Small intestine (tissue), 7 donors: Measurements from ENCODE around the gene PKP4. TPM values are rescaled to one million over a fixed set of nuclear protein-coding genes. Genes with fewer than 3 reads are reported as not detected.
"Not testable (repeated sequence)": the region's sequence is repeated elsewhere in the genome, so short reads cannot be mapped to it uniquely, and the experiment has no call there.

Source experiments
- DNase-seq, 2 donors: peaks; one replicate each; pipeline versions ENCODE4 v3.0.0 to v3.0.0-alpha.2; 2013
- FAIRE-seq: peaks from 2 replicates; lab custom pipeline; 2012; peaks lifted over from hg19 to GRCh38; lab: Jason Lieb, UNC
- H3K27ac ChIP-seq, 3 donors: one replicate each; pipeline ENCODE4 v1.5.1; 2013; ENCODE audit warnings: low read length in 2 of 3, mild to moderate bottlenecking in 2 of 3, control low read depth in 1 of 3, inconsistent platforms in 1 of 3, low read depth in 1 of 3, moderate library complexity in 1 of 3
- H3K27me3 ChIP-seq, 3 donors: one replicate each; pipeline ENCODE4 v1.6.1; 2013; ENCODE audit warnings: low read length in 3 of 3, inconsistent platforms in 1 of 3; ENCODE audit not compliant: control insufficient read depth in 3 of 3, insufficient read depth in 3 of 3
- H3K36me3 ChIP-seq, 3 donors: one replicate each; pipeline ENCODE4 v1.6.1; 2013; ENCODE audit warnings: low read length in 3 of 3, inconsistent platforms in 1 of 3, low read depth in 1 of 3, mild to moderate bottlenecking in 1 of 3, moderate library complexity in 1 of 3; ENCODE audit not compliant: control insufficient read depth in 3 of 3, insufficient read depth in 2 of 3
- H3K4me1 ChIP-seq, 3 donors: one replicate each; pipeline ENCODE4 v1.6.1; 2013; ENCODE audit warnings: low read length in 2 of 3, inconsistent platforms in 1 of 3, low read depth in 1 of 3, mild to moderate bottlenecking in 1 of 3, moderate library complexity in 1 of 3; ENCODE audit not compliant: control insufficient read depth in 3 of 3, insufficient read depth in 2 of 3
- H3K4me3 ChIP-seq, 3 donors: one replicate each; pipeline ENCODE4 v1.5.1; 2013; ENCODE audit warnings: low read length in 3 of 3, control low read depth in 1 of 3, inconsistent platforms in 1 of 3, low read depth in 1 of 3, mild to moderate bottlenecking in 1 of 3, moderate library complexity in 1 of 3
- H3K9me3 ChIP-seq, 2 donors: one replicate each; pipeline ENCODE4 v1.6.1; 2013; ENCODE audit warnings: low read depth in 1 of 2, low read length in 1 of 2; ENCODE audit not compliant: control insufficient read depth in 2 of 2, insufficient read depth in 1 of 2
- WGBS, 3 donors: extraction: QIAGEN DNeasy Blood & Tissue Kit; methylation state at CpG; one replicate each; pipeline ENCODE4 v1.1.7; 2013; 5-methylcytosine and 5-hydroxymethylcytosine counted together
- polyA plus RNA-seq, 4 donors: library from polyadenylated mRNA; stranded (reverse) in 3 of 4; unstranded in 1 of 4; fragments of 200-250 nt in 3 of 4; fragments of 120-200 nt in 1 of 4; gene quantifications; one replicate each; pipeline versions ENCODE4 v1.2.1 to v1.2.3, GENCODE V29; 2013
- donor health status: healthy with polysubstance abuse.
- donor health status: control.
- donor health status: control.
- donor health status: Bipolar disorder and iron deficiency.
- donor health status: healthy.

Gene PKP4
- polyA plus RNA-seq, 4 donors: 16.8 to 54.3 (median 23.3) TPM

DNA sequence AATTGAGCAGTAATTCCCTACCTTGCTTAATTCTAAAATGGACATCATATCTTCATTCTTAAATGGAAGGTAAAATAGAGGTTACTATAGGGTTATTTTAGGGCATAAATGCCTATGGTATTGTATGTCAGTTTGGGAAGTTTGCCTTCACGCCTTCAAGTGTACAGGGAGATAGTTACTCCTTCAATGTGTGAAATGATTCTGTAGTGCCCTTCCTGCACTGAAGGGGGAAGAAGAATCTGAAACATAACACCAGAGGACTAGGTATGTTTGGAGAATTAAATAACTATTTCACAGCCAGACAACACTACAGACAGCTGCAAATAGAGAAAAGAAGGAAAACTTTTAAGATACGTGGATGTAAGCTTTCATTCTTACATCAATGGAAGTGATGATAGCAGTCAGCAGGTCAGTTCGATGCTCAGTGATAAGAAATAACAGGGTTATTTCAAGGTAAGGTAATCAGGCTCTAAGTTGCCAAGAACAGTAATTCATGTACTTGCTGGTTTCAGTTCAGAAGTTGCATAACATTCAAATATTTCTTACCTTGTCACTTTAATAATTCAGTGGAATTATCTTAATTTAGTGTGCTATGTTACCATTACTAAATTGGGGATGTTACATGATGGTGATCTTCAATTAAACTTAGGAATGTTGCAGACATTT lies 4.0 kb downstream of the PKP4 start:
- H3K9me3 ChIP-seq: no peaks in the 10 kb centered on the region
- peaks cover 0 to 16% (median 4%) of the 10 kb centered on the region in 3 donors for H3K4me1 ChIP-seq
- 35 to 60% (median 55%) methylated on average over 3 of the region's 3 CpGs for whole genome bisulfite sequencing, 3 donors
- FAIRE-seq (no peak), DNase-seq (peak in 1 of 2 donors; percentile 27)
- H3K27ac ChIP-seq: no peak overlapping the region
- no peak overlapping the region for H3K4me3 ChIP-seq
- H3K27me3 ChIP-seq: no peaks in the 10 kb centered on the region
- H3K36me3 ChIP-seq: no peaks in the 10 kb centered on the region

DNA sequence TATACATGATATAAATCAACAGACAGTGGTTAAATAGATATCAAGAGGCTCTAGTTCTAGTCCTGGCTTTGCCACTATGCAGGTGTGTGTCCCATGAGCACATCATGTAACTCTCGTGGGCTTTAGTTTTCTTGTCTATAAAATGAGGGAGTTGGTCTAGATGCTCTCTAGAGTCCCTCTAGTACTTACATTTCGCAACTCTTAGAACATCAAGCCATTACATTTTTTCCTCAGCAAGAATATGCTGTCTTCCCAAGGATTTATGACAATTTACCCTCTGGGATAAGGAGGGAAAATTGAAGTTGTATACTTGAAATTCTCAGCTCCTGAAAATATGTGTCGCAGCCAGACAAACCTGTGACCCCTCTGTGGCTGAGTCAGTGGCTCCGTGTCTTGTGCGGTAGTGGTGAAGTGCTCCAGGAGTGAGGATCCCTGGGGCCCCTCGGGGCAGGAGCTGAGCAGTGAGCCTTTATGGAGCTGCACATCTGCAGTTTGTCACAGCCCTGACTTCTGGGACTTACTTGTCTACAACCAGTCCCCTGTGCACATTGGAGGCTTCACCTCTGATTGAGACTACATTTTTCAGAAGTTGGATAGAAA lies 6.8 kb downstream of the PKP4 start:
- no peaks in the 10 kb centered on the region for H3K9me3 ChIP-seq
- 86 to 92% (median 89%) methylated on average over 6 of the region's 6 CpGs for WGBS, 3 donors
- DNase-seq: peak in 1 of 2 donors; percentile 28
- no peaks in the 10 kb centered on the region for H3K36me3 ChIP-seq
- FAIRE-seq: no peak
- H3K4me1 ChIP-seq: peaks cover 0 to 11% (median 4%) of the 10 kb centered on the region in 3 donors
- no peak overlapping the region for H3K27ac ChIP-seq
- no peak overlapping the region for H3K4me3 ChIP-seq
- no peaks in the 10 kb centered on the region for H3K27me3 ChIP-seq

DNA sequence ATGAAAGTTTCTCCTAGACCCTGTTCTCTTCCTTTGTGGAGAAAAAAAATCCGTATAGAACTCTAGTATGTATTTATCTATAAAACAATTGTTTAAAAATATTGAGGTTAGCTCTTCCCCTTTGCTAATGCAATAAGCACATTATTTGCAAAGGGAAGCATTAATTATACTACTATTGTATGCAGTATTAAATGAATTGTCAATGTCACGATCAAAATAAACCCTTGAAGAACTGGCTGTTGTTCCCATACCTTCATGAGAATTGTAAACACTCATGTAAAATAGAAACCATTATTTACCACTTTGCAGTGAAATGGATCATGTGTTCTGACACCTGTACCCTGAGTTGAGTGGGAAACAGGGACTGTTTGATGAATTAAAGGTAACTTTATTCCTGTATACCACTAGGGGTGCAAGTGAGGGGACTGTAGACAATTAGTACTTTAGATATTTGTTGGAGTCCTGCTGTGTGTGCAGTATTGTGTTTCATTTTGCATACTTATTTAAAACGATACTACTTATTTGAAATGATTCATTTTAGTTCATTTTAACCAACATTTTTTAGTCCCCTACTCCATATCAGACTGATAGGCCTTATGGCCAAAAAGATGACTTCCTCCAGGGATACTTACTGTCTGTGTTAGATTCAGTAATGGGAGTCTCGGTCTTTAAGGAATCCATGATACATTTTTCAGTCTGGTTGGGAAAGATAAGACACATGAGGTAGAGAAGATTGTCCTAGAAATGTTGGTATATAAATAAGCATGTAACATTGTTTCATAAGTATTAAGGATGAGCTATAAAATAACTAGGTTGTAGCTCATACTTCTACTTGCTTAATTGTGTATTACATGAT lies 7.9 kb downstream of the PKP4 start:
- Histone ChIP-seq H3K4me3 (no peak overlapping the region), H3K9me3 (no peaks in the 10 kb centered on the region), H3K4me1 (peaks cover 0 to 4% (median 2%) of the 10 kb centered on the region in 3 donors), H3K36me3 (peaks cover 0 to 3% (median 0%) of the 10 kb centered on the region in 3 donors), H3K27ac (no peak overlapping the region), H3K27me3 (no peaks in the 10 kb centered on the region)
- no peak for DNase-seq
- no peak for FAIRE-seq
- WGBS, 3 donors: 81 to 86% (median 84%) methylated on average over 4 of the region's 4 CpGs

DNA sequence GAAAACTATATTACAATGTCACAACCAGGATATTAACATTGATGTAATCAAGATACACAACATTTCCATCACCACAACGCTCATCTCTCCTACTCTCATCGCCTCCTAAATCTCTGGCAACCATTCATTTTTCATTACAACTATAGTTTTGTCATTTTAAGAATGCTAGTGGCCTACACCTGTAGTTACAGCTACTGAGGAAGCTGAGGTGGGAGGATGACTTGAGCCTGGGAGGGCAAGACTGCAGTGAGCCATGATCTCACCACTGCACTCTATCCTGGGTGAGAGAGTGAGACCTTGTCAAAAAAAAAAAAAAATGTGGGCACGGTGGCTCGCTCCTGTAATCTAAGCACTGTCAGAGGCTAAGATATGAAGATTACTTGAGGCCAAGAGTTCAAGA lies 10.5 kb downstream of the PKP4 start:
- DNase-seq (no peak), FAIRE-seq (no peak)
- H3K9me3 ChIP-seq: peaks cover 0 to 1% of the 10 kb centered on the region in 2 donors
- no peak overlapping the region for H3K27ac ChIP-seq
- H3K4me1 ChIP-seq: no peaks in the 10 kb centered on the region
- no peaks in the 10 kb centered on the region for H3K27me3 ChIP-seq
- WGBS, 3 donors: 89 to 98% (median 94%) methylated on average over 4 of the region's 4 CpGs
- peaks cover 0 to 8% (median 0%) of the 10 kb centered on the region in 3 donors for H3K36me3 ChIP-seq
- H3K4me3 ChIP-seq: no peak overlapping the region

DNA sequence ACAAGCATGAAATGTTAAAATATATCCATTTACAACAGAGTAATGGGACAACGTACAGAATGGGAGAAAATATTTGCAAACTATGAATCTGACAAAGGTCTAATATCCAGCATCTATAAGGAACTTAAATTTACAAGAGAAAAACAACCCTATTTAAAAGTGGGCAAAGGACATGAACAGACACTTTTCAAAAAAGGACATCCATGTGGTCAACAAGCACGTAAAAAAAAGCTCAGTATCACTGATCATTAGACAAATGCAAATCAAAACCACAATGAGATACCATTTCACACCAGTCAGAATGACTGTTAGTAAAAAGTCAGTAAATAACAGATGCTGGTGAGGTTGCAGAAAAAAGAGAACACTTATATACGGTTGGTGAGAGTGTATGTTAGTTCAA lies 16.1 kb downstream of the PKP4 start:
- 92 to 99% (median 97%) methylated on average over 3 of the region's 3 CpGs for WGBS, 3 donors
- H3K27me3 ChIP-seq, FAIRE-seq, H3K9me3 ChIP-seq, H3K4me1 ChIP-seq, H3K27ac ChIP-seq, H3K4me3 ChIP-seq, DNase-seq: not testable (repeated sequence)
- H3K36me3 ChIP-seq: peaks cover 0 to 10% (median 0%) of the 10 kb centered on the region in 3 donors

DNA sequence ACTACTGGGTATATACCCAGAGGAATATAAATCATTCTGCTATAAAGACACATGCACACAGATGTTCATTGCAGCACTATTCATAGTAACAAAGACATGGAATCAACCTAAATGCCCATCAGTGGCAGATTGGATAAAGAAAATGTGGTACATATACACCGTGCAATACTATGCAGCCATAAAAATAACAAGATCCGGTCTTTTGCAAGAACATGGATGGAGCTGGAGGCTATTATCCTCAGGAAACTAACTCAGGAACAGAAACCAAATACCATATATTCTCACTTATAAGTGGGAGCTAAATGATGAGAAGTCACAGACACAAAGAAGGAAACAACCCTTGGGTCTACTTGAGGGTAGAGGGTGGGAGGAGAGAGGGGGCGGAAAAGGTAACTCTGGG lies 16.5 kb downstream of the PKP4 start:
- WGBS, 3 donors: 98 to 99% (median 98%) methylated on average over 3 of the region's 3 CpGs
- FAIRE-seq, H3K9me3 ChIP-seq, H3K27ac ChIP-seq, DNase-seq, H3K4me3 ChIP-seq, H3K27me3 ChIP-seq, H3K4me1 ChIP-seq: not testable (repeated sequence)
- peaks cover 0 to 10% (median 0%) of the 10 kb centered on the region in 3 donors for H3K36me3 ChIP-seq

DNA sequence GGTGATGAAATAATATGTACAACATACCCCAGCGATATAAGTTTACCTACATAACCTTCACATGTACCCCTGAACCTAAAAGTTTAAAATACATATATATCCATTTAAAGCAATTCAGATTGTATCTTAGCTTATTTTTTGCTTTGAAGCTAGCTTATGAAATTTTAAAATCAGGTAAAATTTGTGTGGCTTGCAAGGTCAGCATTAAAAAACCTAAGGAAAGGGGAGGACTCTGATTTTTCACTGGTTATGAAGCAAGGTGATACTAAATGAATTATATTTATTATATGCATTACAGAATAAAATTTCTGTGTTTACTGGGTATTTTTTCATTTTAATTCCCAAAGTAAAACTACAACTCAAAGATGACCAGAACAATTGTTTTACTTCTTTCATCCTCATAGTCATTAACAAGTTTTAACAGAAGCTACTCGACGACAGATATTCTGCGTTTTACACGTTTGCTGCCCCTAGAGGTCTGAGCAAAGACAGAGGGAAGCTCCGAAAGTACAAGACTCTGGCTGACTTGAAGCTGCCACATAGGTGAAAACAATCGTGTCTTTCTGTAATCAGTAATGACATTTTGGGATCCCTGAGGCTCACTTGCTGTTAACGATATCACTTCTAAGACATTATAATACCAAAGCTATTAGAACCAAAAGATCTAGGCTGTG lies 17.1 kb downstream of the PKP4 start:
- Histone ChIP-seq H3K27ac (no peak overlapping the region), H3K36me3 (peaks cover 0 to 8% (median 0%) of the 10 kb centered on the region in 3 donors), H3K9me3 (peaks cover 0 to 3% of the 10 kb centered on the region in 2 donors), H3K4me1 (peaks cover 0 to 6% (median 0%) of the 10 kb centered on the region in 3 donors), H3K4me3 (no peak overlapping the region), H3K27me3 (no peaks in the 10 kb centered on the region)
- 91 to 95% (median 94%) methylated on average over 8 of the region's 8 CpGs for WGBS, 3 donors
- FAIRE-seq (no peak), DNase-seq (no peak)

DNA sequence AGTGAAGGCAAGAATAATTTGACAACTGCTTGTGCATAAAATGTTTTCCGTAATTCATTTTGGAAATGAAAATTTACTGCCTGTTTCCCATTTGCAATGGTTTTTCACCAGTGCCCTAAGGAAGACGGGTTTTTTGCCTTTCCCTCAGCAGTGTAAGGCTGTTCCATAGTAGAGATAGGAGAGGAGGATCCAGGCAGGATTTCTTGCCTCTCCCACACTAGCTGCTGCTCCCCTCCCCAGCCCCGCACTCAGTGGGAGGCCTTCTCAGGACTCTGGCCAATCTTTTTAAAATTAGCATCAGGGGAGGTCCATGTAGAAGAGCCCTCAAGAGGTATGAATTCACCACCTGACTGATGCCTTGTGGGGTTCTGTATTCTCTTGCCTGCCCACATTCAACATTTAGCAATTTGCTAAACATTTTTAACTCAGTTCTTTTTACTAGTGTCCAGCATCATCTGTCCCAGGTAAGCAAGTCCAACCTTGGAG lies 17.8 kb downstream of the PKP4 start:
- not testable (repeated sequence) for FAIRE-seq, H3K4me1 ChIP-seq, H3K9me3 ChIP-seq, H3K4me3 ChIP-seq, H3K27me3 ChIP-seq, DNase-seq, H3K27ac ChIP-seq
- H3K36me3 ChIP-seq: peaks cover 0 to 11% (median 0%) of the 10 kb centered on the region in 3 donors
- 94 to 98% (median 98%) methylated on average over 3 of the region's 3 CpGs for WGBS, 3 donors
